ENCODE results near the gene BTBD18.
A peak's percentile ranks its signal among the peaks of the same experiment; 100 is the strongest.

BTBD18 gene

DNA sequence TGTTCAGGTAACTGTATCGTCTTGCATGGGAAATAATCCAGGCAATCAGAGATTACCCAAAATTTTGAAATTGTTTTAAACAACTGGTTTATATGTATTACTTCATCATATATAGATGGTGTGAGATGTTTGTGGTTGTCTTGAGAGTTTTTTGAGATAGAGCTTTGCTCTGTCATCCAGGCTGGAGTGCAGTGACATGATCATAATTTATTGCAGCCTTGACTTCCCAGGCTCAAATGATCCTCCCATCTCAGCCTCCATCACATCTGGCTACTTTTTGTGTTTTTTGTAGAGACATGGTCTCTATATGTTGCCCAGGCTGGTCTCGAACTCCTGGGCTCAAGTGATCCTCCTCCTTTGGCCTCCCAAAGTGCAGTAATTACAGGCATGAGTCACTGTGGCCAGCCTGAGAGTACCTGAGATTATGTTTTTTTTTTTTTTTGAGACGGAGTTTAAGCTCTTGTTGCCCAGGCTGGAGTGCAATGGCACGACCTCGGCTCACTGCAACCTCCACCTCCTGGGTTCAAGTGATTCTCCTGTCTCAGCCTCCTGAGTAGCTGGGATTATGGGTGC is 21.5 kb upstream of the BTBD18 start:
- DNase-seq: no peak

DNA sequence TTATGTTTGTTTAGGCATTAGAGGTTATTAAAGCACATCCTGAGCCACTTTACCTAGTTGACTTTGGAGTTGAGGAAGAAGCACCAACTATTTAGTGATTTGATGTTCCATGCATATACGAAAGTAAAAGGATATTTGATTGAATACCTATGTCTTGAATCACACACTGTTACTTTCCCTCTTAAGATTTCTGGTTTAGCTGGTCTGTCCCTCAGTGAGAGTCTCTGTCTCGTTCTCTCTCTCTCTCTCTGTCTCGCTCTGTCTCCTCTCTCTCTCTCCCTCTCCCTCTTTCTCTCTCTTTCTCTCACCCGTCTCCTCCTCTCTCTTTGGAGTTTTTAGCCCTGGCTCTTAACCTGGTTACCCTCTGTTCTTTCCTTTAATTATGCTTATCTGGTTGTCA is 20.9 kb upstream of the BTBD18 start:
- DNase-seq: no peak

DNA sequence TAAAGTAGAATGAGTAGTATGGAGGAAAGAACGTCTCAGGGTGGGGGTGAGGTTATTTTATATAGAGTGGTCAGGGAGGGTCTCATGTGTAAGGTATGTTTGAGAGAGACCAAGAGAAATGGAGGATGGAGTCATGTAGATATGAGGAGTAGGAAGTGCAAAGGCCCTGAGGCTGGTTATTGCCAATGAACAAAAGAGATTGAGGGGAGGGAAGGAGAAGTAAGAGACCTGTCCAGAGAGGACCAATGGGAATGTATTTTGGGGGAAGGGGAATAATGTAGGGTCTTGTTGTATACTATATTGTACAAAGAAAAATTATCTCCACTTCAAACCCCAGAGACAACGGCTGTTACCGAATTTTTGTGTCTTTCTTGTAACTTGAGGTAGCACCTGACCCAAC is 19.7 kb upstream of the BTBD18 start:
- DNase-seq: no peak

DNA sequence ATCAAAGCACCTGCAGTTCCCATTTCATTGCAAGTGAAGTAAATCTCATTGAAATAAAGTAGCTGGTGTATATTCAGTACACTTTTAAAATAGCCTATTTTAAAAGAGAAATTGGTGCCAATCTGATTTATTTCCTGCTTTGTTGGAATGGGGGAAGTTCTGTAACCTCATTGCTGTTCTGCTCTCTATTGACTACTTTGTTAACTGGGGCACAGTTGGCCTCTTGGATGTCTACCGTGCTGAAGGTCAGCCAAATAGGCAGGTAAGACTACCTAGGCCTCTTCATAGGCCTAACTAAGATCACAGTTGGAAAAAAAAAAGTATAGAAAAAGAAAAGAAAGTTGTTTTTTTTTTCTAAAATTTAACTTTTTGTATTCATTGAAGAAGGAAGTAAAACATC is 19.2 kb upstream of the BTBD18 start:
- no peak for DNase-seq

DNA sequence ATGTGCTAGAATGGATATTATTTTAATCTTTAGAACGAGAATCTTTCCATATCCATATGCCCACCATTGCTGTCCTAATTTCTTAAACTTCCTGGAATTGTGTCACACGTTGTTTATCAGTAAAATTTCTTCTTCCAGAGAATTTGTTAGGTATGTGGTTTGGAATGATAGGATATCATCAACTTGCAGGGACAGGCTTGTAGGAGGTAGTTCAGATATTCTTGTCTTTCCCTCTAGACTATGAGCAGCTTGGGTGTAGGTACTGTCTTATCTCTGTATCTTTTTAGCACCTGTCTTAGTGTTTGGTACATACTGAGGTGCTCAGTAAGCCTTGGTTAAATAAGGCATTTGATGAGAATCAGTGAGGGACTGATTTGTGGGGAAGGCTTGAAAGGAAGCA is 13.4 kb upstream of the BTBD18 start:
- no peak for DNase-seq

DNA sequence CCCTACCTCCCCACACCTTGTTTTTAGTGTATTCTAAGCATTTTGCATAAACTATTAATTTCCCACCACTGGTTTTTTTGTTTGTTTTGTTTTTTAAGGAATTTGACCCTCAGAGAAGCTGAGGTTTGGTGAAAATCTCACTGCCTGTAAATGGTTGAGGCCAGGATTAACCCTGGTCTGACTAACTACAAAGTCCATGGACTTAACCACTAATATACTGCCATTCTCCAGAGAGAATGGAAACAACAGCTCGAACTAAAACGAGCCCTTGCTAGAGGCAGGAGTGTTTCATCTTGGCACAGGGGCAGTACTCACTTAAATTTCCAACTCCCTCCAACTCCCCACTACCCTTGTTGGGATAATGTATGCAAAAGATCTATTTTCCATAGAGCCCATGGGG is 12.9 kb upstream of the BTBD18 start:
- no peak for DNase-seq

DNA sequence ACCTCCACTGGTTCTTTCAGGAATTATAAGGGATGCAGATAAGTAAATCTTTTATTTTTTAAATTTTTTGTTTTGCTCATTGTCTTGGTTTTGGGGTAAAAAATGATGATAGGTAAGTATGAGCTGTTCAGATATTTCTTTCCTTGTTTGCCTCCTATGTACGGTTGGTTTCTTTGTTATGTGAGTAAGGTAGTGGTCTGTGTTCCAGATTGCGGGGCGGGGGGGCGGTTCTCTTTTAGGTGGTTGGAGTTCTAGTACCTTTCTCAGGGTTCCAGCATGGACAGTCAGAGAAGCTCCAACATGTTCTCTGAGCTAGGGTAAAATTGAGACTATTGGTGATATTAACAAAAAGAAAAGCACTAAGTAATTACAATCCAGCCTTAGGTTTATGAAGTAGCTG is 12.4 kb upstream of the BTBD18 start:
- DNase-seq: no peak

DNA sequence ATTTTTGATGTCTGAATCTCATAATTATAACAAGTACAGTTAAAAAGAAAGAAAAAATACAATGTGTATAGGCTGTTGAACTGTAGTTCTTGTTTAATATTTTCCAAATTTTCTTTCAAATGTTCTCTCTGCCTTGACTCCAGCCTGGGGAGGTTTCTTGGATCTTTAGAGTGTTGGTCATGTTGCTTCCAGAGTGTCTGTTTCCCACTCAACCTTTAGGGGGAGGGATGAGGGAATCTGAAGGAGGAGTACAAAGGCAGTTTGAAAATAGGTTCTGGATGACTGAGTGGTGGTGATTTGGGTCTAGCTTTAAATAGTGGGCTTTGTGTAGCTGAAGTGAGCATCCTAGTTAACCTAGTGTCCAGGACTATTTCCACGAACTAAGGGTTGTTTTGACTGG is 11.9 kb upstream of the BTBD18 start:
- no peak for DNase-seq

DNA sequence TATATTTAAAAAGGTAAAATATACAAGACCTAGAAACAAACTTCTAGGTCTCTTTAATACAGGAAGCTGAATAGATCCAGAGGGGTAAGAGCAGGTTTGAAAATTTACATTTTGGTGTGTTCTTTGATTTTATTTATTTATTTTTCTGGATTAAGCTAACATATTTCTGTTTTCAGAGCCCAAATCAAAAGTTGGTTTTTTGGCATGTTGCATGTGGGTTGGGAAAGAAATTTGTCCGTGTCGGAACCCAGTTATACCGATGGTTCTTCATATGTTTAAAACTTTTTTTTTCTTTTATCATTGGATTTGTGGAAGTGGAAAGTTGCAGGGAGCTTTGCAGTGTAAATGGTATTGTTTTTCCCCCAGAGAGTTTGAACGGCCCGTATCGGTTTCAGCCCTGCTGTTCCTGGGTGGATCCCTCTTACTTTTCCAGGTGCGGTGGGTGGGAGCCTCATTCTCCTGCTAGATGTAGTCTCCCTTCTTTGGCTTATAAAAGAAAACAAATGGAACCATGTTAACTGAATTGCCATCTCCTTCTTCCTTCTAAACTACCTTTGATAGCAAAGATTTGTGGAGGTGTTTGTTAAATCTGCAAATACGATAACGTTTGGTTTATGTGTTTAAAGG is 10.7 kb upstream of the BTBD18 start:
- DNase-seq: no peak

DNA sequence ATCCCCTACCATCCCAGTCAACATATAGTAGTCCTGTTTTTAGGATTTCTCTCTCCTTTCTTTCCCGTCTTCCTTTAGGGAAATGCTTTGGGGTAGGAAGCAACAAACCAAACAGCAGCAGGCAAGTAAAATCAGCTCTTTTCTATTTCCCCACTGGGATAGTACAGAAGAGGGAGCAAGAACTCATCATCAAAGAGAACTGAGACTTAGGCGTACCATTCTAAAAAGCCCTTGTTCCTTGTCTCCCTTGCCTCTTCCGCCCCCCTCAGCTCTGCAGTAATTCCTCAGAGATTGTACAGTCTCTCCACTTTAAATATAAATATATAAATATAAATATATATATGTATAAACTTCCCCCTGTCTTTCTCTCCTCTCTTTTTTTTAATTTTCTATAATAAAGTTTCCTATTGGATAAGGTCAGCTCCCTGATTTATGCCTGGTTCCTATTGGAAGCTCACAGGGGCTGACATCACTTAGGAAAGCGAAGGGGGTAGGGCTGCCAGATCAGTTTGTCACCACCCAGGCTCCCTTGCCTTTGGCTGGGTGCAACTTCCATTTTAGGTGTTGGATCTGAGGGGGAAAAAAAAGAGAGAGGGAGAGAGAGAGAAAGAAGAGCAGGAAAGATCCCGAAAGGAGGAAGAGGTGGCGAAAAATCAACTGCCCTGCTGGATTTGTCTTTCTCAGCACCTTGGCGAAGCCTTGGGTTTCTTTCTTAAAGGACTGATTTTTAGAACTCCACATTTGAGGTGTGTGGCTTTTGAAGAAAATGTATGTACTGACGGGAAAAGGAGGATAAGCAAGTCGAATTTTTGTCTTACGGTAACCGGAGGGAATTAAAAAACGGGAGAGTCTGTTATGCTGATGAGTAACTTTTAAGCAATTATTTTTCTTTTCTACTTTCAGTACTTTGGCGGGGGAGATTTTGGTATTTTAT is 9.9 kb upstream of the BTBD18 start, which contains the start of gene CTNND1:
CTNND1 (plus strand) TSS at position 502 of the 934 bp plus-strand sequence. CDS start 29,677 bp downstream, outside the sequence.
- no peak for DNase-seq

DNA sequence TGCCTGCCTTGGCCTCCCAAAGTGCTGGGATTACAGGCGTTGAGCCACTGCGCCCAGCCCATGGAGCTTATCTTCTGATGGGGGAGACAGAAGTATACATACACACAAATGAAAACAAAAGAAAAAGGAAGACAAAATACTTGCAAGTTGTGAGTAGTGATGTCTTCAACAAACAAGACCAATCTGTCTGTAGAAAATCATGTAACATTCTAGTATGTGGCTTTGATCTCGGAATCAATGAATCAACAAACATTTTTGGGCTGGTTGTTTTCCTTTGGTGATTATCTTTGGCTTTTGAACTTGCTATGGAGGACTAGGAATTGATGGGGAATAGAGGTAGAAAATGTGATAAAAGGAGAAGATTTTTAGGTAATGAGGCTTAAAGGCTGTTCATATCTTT is 6.6 kb upstream of the BTBD18 start:
- no peak for DNase-seq

DNA sequence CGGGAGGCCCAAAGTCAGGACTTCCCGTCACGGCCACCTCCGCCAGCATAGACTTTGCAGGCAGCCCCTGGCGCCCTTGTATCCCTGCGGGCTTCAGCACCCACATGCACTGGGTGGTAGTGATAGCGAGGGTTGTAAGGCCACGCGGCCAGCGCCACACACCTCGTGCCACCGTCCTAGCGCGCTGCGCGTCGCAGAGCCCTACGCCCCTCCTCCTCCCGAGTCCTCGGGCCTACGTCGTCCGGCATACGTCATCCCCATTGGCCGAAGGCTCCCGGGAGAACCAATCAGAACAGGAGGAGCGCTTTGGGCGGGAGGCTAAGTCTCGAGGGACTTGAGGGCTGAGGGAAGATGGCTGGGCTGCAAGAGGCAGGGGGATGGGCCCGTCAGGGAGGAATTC is 1.3 kb upstream of the BTBD18 start:
- no peak for DNase-seq

DNA sequence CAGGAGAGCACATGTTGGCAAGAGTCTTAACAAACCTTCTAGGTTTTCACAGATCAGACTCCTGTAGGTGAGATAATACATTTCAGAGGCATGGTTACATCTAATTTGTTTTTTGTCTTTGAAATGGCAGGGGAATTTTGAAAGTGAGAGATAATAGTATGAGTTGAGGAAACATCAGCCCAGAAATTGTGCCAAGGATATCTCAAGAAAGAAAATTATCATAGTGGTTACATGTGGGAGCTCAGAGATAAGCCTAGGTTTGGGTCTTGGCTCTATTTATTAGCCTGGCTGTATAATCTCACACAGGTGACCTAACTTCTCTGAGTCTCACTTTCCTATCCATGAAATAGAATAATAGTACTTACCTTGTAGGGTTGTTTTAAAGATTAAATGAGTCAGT is 443 bp downstream of the BTBD18 start:
- no peak for DNase-seq

DNA sequence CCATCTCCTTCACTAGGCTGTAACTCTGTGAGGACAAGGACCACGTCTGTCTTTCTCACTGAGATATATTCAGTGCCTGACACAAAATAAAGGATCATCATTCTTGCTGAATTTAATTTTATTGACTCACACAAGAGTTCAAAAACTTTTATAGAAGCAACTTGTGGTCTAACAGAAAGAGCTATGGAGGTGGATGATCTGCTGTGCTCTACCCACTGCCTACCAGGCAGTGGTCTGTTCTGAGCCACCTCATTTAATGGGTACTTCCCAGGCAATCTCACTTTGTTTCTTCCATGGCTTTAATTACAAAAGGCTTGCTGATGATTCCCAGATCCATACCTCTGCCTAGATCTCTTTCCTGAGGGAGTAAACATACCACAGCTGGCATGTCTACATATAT is 4.7 kb downstream of the BTBD18 start:
- no peak for DNase-seq

DNA sequence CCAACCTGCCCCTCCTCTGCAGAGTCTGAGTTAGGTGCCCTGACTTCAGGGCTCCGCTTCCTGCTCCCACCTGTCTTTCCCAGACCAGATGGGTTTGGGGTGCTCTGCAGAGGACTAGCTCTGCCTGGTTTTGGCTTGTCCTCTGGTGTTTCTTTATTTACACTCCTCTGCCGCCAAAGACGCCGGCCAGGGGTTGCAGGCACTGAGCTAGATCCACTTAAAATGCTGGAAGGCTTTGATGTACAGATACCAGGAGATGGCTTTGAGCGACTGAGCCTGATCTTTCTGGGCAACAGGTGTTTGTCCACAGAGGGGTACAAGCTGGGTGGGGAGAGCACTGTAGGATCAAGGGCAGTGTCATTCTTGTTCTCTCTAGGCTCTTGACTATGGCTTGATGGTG is 6.4 kb downstream of the BTBD18 start:
- no peak for DNase-seq

DNA sequence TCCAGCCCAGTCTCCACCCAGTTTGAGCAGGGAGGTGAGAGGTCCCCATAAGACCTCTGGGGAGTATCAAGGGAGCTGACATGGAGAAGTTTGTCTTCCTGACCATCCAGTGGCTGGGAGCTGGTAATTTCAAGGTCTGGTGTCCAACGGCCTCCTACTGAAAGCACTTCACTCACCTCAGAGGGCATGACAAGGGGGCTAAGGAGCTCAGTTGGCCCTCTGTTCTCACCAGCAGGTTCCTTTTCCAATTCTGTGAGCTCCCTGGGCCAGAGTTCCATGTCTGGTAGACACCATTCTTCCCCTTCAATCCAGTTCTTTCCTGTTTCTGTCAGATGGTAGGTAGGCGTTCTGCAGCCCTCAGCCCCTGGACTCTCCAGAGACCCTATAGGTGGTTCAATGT is 7.3 kb downstream of the BTBD18 start:
- DNase-seq: no peak

DNA sequence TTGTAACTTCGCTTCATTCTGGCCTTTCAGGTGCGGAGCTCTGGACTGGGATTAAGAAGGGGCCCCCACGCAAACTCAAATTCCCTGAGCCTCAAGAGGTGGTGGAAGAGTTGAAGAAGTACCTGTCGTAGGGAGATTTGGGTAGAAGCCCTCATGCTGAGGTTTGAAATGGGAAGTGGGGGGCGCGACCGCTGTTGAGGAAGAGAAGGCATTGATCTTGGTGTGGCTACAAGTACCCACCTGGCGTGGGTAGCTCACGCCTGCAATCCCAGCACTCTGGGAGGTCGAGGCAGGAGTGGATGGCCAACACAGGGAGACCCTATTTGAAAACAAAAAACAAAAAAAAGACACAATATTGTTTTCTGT is 9.5 kb downstream of the BTBD18 start:
- DNase-seq: no peak

DNA sequence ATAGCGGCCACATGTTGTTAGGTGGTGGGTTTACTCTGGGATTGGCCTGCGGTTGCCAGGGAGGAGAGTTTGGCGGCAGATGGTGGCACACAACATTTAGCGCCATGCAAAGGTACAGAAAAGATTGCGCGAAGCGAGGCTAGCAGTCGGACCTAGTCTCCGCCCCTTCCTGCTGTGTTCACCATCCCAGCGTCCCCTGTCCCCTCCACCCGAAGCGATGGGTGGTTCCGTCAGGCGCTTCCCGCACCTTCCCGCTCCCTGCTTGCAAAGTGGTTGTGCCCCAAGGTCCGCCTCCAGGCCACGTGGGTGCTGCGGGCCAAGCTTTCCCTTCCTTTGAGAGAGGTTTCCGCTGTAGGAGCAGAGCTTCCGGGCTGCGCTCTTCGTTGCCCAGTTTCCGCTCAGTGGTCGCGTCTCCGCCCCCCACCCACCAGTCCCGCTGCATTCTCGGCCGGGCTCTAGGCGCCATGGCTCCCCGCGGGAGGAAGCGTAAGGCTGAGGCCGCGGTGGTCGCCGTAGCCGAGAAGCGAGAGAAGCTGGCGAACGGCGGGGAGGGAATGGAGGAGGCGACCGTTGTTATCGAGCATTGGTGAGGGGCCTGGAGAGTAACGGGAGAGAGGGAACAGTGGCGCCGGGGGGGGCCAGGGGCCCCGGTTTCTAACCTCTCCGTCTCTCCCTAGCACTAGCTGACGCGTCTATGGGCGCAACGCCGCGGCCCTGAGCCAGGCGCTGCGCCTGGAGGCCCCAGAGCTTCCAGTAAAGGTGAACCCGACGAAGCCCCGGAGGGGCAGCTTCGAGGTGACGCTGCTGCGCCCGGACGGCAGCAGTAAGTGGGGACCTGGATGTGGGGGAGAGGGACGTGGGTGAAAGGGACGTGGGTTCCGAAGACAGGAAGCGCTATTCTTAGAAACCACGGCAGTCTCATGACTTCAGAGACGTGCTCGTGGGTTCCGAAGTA is 10.2 kb downstream of the BTBD18 start, which contains the start of gene SELENOH:
SELENOH (plus strand) TSS at position 360 of the 955 bp plus-strand sequence; CDS start at position 465, 105 bp downstream.
- DNase-seq: peak; percentile 98

DNA sequence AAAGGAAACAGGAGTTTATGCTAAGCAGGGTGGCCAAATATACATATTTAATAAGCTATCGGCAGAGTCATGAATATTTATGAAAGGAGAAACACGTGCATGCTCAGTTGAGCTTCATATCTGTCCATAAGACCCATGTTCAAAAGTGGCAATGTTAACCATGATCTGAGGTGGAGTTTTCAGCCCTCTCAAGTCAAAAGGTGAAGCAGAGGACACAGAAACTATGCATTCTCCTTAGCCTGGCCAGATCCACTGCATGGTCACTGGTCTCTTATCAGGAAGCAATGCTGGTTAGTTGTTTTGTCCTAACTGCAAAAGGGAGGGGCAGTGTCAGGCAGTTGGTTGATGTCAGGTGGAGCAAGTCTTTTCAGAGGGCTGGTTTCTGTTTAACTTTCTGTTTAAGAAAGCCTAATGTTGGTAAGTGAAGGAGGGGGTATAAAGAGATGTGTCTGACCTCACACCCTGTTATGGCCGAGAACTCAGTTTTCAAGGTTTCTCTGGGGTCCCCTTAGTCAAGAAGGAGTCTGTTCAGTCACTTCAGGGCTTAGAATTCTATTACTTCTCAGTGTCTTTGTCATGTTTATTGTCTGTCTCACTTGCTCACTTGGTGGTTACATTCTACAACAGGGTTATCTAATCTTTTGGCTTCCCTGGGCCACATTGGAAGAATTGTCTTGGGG is 15.9 kb downstream of the BTBD18 start:
- no peak for DNase-seq

DNA sequence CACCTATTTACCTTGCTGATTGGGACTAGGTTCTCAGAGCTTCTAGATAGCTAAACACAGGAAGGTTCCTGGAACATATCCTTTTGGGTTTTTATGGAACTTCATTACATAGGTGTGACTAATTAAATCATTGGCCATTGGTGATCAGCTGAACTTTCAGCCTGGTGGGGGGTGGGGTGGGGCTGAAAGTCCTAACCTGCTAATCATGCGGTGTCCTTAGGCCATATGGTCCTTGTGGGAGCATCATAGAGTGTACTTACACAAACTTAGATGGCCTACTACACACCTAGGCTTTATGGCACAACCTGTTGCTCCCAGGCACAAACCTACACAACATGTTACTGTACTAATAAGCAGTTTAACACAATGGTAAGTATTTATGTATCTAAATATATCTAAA is 19.0 kb downstream of the BTBD18 start:
- DNase-seq: no peak

DNA sequence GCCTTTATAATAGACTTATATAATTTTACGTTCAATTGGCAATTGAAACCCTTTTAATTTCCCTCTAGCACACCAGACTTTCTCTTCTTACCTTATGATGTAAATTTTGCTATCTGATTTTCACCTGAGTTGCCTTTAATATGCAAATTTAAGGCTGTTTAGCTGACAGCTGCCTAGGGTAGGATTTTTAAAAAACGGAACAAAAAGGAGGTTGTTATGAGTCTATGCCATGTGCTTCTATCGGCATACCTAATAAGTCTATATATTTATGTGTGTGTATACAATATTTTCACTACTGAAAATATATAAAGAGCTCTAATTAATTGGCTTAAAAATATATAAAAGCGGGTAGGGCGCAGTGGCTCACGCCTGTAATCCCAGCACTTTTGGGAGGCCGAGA is 22.1 kb downstream of the BTBD18 start:
- no peak for DNase-seq

DNA sequence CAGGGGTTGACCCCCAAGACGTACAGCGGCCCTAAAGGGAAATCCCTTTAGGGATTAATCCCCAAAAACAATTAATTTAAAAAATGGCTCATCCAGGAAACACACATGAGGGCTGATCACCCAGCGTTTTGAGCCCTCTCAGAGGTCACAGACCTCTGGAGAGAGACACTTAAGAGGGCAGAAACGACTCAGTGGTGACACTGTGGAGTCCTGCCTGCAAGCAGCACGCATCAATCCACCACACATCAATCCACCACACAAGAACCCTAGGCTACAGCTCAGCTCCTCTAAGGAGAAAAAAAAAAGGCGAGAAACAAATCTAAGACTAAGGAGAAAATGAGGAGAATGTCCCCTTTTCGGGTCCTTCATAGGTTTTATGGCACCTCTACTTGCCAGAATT is 22.8 kb downstream of the BTBD18 start:
- DNase-seq: no peak

All from stimulated activated CD4-positive, alpha-beta T cell treated with anti-CD3 and anti-CD28 coated beads, Interleukin-1b, Interleukin-23, amount 100 ng/mL, for 48 hours (primary cell).